ENCODE data around the gene TSPY10. TPM values are rescaled to one million over a fixed set of nuclear protein-coding genes. Genes with fewer than 3 reads are reported as not detected.
"Not testable (repeated sequence)": the region's sequence is repeated elsewhere in the genome, so short reads cannot be mapped to it uniquely, and the experiment has no call there.

TSPY10 gene
- not detected for polyA plus RNA-seq (ENCODE audit: insufficient read length in 3 of 3)

GRCh38 chrY:9527580-9527979 lies at the start of gene TSPY10:
Gene TSPY10 (plus strand): TSS chrY:9527880. CDS start chrY:9527926, 46 bp downstream.
- not testable (repeated sequence) for DNase-seq (ENCODE audit: low read depth in 3 of 3, low spot score in 2 of 3)

GRCh38 chrY:9486967-9487366 lies 40.7 kb upstream of the TSPY10 start, which contains the start of gene TSPY9:
Gene TSPY9 (plus strand): TSS chrY:9487267. CDS start chrY:9487313, 46 bp downstream.
- DNase-seq (ENCODE audit: low read depth in 3 of 3, low spot score in 2 of 3): not testable (repeated sequence)

GRCh38 chrY:9504396-9504795 lies 23.3 kb upstream of the TSPY10 start:
- DNase-seq (ENCODE audit: low read depth in 3 of 3, low spot score in 2 of 3): not testable (repeated sequence)

GRCh38 chrY:9516287-9516686 lies 11.4 kb upstream of the TSPY10 start:
- DNase-seq (ENCODE audit: low read depth in 3 of 3, low spot score in 2 of 3): not testable (repeated sequence)

Other genes starting within 250 kb of the TSPY10 start
- gene TSPY4, start 190.4 kb upstream of the TSPY10 start, polyA plus RNA-seq (ENCODE audit: insufficient read length in 3 of 3): not detected
- not detected for gene TSPY8, start 170.1 kb upstream of the TSPY10 start, polyA plus RNA-seq (ENCODE audit: insufficient read length in 3 of 3)
- not detected for gene TSPY3, start 129.5 kb upstream of the TSPY10 start, polyA plus RNA-seq (ENCODE audit: insufficient read length in 3 of 3)
- gene TSPY1, start 60.9 kb upstream of the TSPY10 start, polyA plus RNA-seq (ENCODE audit: insufficient read length in 3 of 3): not detected
- gene TSPY9, start 40.6 kb upstream of the TSPY10 start, polyA plus RNA-seq (ENCODE audit: insufficient read length in 3 of 3): not detected

Measured in right renal cortex interstitium (tissue), 3 donors.